Endothelial cell of umbilical vein (primary cell): ENCODE results near the gene SNX3. TPM values are rescaled to one million over a fixed set of nuclear protein-coding genes. Genes with fewer than 3 reads are reported as not detected.

Experiments used
- BruUV-seq: library from RNA; stranded (reverse); fragments of 400-500 nt; replicated peaks from 2 replicates; lab custom pipeline; 2021; lab: Mats Ljungman, UMichigan
- CTCF ChIA-PET: fragments of 300-600, 350-600 bp; sonication (Branson Sonifier 250); formaldehyde crosslinking; loops from one replicate; lab custom pipeline; 2021; ENCODE audit warnings: antibody characterized with exemption, inconsistent platforms; lab: Charles Lee
- POLR2A ChIA-PET: fragments of 300-600, 350-600 bp; sonication (Branson Sonifier 250); formaldehyde crosslinking; loops from one replicate; lab custom pipeline; 2021; ENCODE audit warnings: antibody characterized with exemption, inconsistent platforms; lab: Charles Lee
- DNase-seq: peaks from one replicate; pipeline ENCODE4 v3.0.0-alpha.2; 2011; ENCODE audit warnings: low read depth, low spot score
- FAIRE-seq: peaks from 2 replicates; lab custom pipeline; 2011; peaks lifted over from hg19 to GRCh38; lab: Jason Lieb, UNC
- H2AFZ ChIP-seq: 2 replicates; pipeline ENCODE4 v1.6.0; 2012; ENCODE audit warnings: low read depth, low read length, control low read depth, inconsistent platforms
- H3K27ac ChIP-seq: 2 replicates; pipeline ENCODE4 v1.5.1; 2011; ENCODE audit warnings: low read depth, mild to moderate bottlenecking, control low read depth, low read length, moderate library complexity; ENCODE audit not compliant: insufficient read depth
- H3K27me3 ChIP-seq, 2 experiments: 2 replicates each; pipeline versions ENCODE4 v1.6.0 to v1.6.1; 2011; ENCODE audit warnings: low read length in 2 of 2, mixed read lengths in 1 of 2; ENCODE audit not compliant: control insufficient read depth in 2 of 2, insufficient read depth in 2 of 2
- H3K36me3 ChIP-seq, 2 experiments: 2 replicates in 1 of 2; 3 replicates in 1 of 2; pipeline ENCODE4 v1.5.1; 2011; ENCODE audit warnings: low read length in 2 of 2, mild to moderate bottlenecking in 1 of 2, moderate library complexity in 1 of 2; ENCODE audit not compliant: control insufficient read depth in 2 of 2, insufficient read depth in 2 of 2; ENCODE audit errors: extremely low read depth in 1 of 2
- H3K4me1 ChIP-seq: 3 replicates; pipeline ENCODE4 v1.5.1; 2011; ENCODE audit warnings: mild to moderate bottlenecking, low read length; ENCODE audit not compliant: control insufficient read depth, insufficient read depth; ENCODE audit errors: extremely low read depth
- H3K4me2 ChIP-seq: 2 replicates; pipeline ENCODE4 v1.6.1; 2011; ENCODE audit warnings: low read length, control low read depth, mixed read lengths; ENCODE audit not compliant: insufficient read depth
- H3K4me3 ChIP-seq, 3 experiments: fragments of 200-600 bp in 1 of 3; sonication (generic), shearing (Covaris generic) in 1 of 3; replicated peaks in 1 of 3; 2 replicates each; pipeline ENCODE4 v1.5.1; 2011 to 2016; ENCODE audit warnings: control low read depth in 3 of 3, low read length in 3 of 3, mild to moderate bottlenecking in 2 of 3, inconsistent platforms in 1 of 3, low read depth in 1 of 3, moderate library complexity in 1 of 3; ENCODE audit not compliant: insufficient read depth in 1 of 3
- H3K79me2 ChIP-seq: 2 replicates; pipeline ENCODE4 v1.6.0; 2012; ENCODE audit warnings: low read length, inconsistent platforms; ENCODE audit not compliant: control insufficient read depth, insufficient read depth
- H3K9ac ChIP-seq: replicated peaks from 2 replicates; pipeline ENCODE3; 2011; ENCODE audit warnings: low read length, control low read depth; ENCODE audit not compliant: insufficient read depth; ENCODE audit errors: extremely low read depth
- H3K9me1 ChIP-seq: replicated peaks from 3 replicates; pipeline ENCODE4 v1.6.0; 2011; ENCODE audit warnings: mild to moderate bottlenecking, low read length; ENCODE audit not compliant: control insufficient read depth, insufficient read depth; ENCODE audit errors: extremely low read depth
- H3K9me3 ChIP-seq: replicated peaks from 2 replicates; pipeline ENCODE4 v1.5.1; 2012; ENCODE audit warnings: low read length, inconsistent platforms; ENCODE audit not compliant: control insufficient read depth, insufficient read depth
- H4K20me1 ChIP-seq: replicated peaks from 2 replicates; pipeline ENCODE3; 2011; ENCODE audit warnings: mild to moderate bottlenecking, low read length; ENCODE audit not compliant: control insufficient read depth, insufficient read depth; ENCODE audit errors: extremely low read depth
- EZH2 ChIP-seq: IDR thresholded peaks from 2 replicates; pipeline ENCODE4 v1.6.1; 2012; ENCODE audit warnings: borderline replicate concordance, low read depth, mild to moderate bottlenecking, moderate library complexity, low read length, inconsistent platforms; ENCODE audit not compliant: severe bottlenecking
- FOS ChIP-seq: IDR thresholded peaks from 2 replicates; pipeline ENCODE4 v1.6.1; 2011; ENCODE audit warnings: mild to moderate bottlenecking, low read length, moderate library complexity, borderline replicate concordance; ENCODE audit not compliant: insufficient read depth
- GATA2 ChIP-seq: IDR thresholded peaks from 2 replicates; pipeline ENCODE4 v1.7.0; 2011; ENCODE audit warnings: low read depth, mild to moderate bottlenecking, moderate library complexity, mixed read lengths, low read length; ENCODE audit not compliant: insufficient read length, insufficient read depth
- JUN ChIP-seq: IDR thresholded peaks from 2 replicates; pipeline ENCODE4 v1.6.1; 2011; ENCODE audit warnings: borderline replicate concordance, low read depth; ENCODE audit not compliant: insufficient read length, insufficient read depth
- MYC ChIP-seq: IDR thresholded peaks from one replicate; pipeline ENCODE4 v1.6.1; 2011; ENCODE audit warnings: mild to moderate bottlenecking, low read depth, low read length
- POLR2A ChIP-seq: IDR thresholded peaks from 2 replicates; pipeline ENCODE4 v1.6.1; 2012; ENCODE audit warnings: low read depth, mild to moderate bottlenecking, control low read depth, low read length
- POLR2AphosphoS5 ChIP-seq: IDR thresholded peaks from 2 replicates; pipeline ENCODE4 v1.6.1; 2012; ENCODE audit warnings: low read depth, mild to moderate bottlenecking, control low read depth, low read length, moderate library complexity; ENCODE audit not compliant: insufficient read depth
- dilution Hi-C: fragments of 300-500 bp; cut with MboI; formaldehyde crosslinking; loops from one replicate; pipeline ENCODE4 v1.15.0; 2019; ENCODE audit warnings: low sequenced_read_pairs; ENCODE audit not compliant: extremely low pct_ligation_motif_present
- intact Hi-C: fragments of 100-400 bp; cut with micrococcal nuclease; formaldehyde crosslinking; loops from one replicate; pipeline ENCODE4 v1.10.0; 2022
- polyA plus RNA-seq, 4 experiments: library from polyadenylated mRNA; depleted of rRNA in 3 of 4; stranded (reverse) in 3 of 4; unstranded in 1 of 4; fragments of >200 nt; gene quantifications; 2 replicates each; pipeline versions ENCODE4 v1.2.1 to v1.2.3, GENCODE V29; 2011 to 2012; ENCODE audit warnings: missing spikeins in 1 of 4
- total RNA-seq: library from RNA; stranded (reverse); gene quantifications from 2 replicates; pipeline ENCODE4 v1.2.3, GENCODE V29; 2021
- TF ChIP-seq, protein P1 (sequence below), 2 donors: IDR thresholded peaks; 1 replicate in 1 of 2; 2 replicates in 1 of 2; pipeline ENCODE4 v1.5.1; 2011; ENCODE audit warnings: low read length in 2 of 2, mild to moderate bottlenecking in 2 of 2, moderate library complexity in 2 of 2, control low read depth in 1 of 2, inconsistent platforms in 1 of 2, low read depth in 1 of 2; ENCODE audit not compliant: insufficient read depth in 1 of 2; ENCODE audit errors: extremely low read depth in 1 of 2
- TF ChIP-seq, protein P2 (sequence below): IDR thresholded peaks from 2 replicates; pipeline ENCODE4 v1.6.1; 2011; ENCODE audit not compliant: insufficient read depth, insufficient read length

The SNX3 gene
- total and polyA plus RNA-seq, 2 donors (not counting 3 experiments of a cell fraction or from before 2014, with no cell fraction given): 155 to 281 TPM

DNA sequence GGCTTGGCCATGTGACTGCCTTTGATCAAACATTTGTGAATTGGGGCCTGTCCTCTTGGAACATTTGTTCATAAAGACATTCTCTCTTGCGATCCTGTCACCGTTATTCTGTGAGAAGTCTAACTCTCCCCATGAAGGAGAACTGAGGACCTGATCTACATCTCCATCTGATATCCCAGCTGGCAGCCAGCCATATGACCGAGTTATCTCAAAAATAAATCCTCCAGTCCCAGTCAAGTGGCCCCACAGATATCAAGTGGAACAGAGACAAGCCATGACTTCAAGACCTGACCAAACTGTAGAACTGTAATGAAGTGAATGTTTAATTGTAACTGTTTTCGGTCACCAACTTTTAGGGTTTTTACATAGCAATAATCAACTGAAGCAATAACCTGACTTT lies 25.7 kb downstream of the SNX3 start:
- H3K36me3 ChIP-seq: no peaks in the 10 kb centered on the region
- no peak overlapping the region for H3K9ac ChIP-seq
- no peak overlapping the region for H3K4me2 ChIP-seq
- no TSS peak for BruUV-seq
- no peaks in the 10 kb centered on the region for H3K9me1 ChIP-seq
- CTCF ChIA-PET: interaction anchor here (0.6 to 1.8 kb wide), 2 partner anchors 21 to 211 kb away, joined by 3 to 5 read pairs; no protein-coding TSS in a partner anchor
- peaks cover 34% of the 10 kb centered on the region for H3K79me2 ChIP-seq
- no peak for FAIRE-seq
- no peaks in the 10 kb centered on the region for H3K27me3 ChIP-seq
- dilution Hi-C loops: no loop called here
- no peaks in the 10 kb centered on the region for H4K20me1 ChIP-seq
- H3K4me3 ChIP-seq: no peak overlapping the region
- no peak for DNase-seq
- intact Hi-C loops: no loop called here
- no peak overlapping the region for H2AFZ ChIP-seq
- H3K27ac ChIP-seq: no peak overlapping the region
- POLR2A ChIA-PET: no interaction called here
- TF ChIP-seq EZH2: no peak
- TF ChIP-seq, protein P1, sequence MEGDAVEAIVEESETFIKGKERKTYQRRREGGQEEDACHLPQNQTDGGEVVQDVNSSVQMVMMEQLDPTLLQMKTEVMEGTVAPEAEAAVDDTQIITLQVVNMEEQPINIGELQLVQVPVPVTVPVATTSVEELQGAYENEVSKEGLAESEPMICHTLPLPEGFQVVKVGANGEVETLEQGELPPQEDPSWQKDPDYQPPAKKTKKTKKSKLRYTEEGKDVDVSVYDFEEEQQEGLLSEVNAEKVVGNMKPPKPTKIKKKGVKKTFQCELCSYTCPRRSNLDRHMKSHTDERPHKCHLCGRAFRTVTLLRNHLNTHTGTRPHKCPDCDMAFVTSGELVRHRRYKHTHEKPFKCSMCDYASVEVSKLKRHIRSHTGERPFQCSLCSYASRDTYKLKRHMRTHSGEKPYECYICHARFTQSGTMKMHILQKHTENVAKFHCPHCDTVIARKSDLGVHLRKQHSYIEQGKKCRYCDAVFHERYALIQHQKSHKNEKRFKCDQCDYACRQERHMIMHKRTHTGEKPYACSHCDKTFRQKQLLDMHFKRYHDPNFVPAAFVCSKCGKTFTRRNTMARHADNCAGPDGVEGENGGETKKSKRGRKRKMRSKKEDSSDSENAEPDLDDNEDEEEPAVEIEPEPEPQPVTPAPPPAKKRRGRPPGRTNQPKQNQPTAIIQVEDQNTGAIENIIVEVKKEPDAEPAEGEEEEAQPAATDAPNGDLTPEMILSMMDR (IDR thresholded peaks at IDR 0.05; ENCODE audit: extremely low read depth in 1 of 2, insufficient read depth in 1 of 2, low read depth in 1 of 2, low read length in 2 of 2): no peak
- TF ChIP-seq POLR2A: no peak
- TF ChIP-seq, protein P2, sequence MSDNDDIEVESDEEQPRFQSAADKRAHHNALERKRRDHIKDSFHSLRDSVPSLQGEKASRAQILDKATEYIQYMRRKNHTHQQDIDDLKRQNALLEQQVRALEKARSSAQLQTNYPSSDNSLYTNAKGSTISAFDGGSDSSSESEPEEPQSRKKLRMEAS: no peak
- no peak for TF ChIP-seq FOS
- TF ChIP-seq GATA2: no peak
- TF ChIP-seq JUN: no peak
- TF ChIP-seq POLR2AphosphoS5: no peak
- TF ChIP-seq MYC: no peak
- no peaks in the 10 kb centered on the region for H3K4me1 ChIP-seq
- no peaks in the 10 kb centered on the region for H3K9me3 ChIP-seq
